Erythroblast (primary cell): ENCODE measurements around the gene TSPAN3.

ENCODE experiments used
- GATA1 ChIP-seq: IDR thresholded peaks from 2 replicates; pipeline ENCODE4 v1.6.1; 2011; ENCODE audit warnings: low read depth, mild to moderate bottlenecking, control low read depth, low read length, moderate library complexity
- POLR2A ChIP-seq: IDR thresholded peaks from 2 replicates; pipeline ENCODE4 v1.6.1; 2011; ENCODE audit warnings: mild to moderate bottlenecking, low read length

DNA sequence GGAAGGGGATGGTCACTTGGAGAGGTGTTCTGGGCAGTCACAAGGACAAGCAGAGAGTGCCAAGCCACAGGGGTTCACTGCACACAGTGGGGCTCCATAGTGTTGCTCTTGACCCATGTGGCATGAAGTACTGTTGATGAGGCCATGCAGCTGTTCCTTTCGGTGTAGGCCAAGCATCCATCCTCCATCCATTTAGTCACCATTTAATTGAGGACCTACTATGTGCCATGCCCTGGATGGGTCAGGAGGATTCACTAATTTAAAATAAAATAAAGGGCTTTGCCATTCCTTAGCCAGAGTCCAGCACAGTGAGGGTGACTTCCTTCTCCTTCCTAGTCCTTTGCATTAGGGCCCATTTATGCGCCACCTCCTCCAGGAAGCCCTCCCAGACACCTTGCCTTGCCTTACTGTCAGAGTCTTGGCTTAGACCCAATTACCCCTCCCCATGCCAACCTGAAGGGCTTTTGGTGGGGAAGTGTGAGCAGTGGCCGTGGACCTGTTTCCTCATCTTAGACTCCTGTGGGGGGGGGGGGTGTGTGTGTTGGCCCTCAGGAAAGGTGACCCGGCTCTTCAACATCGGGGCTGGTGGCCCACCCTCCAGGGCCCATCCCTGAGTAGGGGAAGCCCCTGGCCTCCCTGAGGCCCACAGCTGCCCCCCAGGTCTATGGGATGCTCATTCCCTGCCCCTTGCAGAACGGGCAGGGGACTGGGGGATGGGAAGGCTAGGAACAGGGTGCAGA lies 50.4 kb downstream of the TSPAN3 start:
- no peak for TF ChIP-seq POLR2A
- no peak for TF ChIP-seq GATA1
